NT2/D1 (cell line): ENCODE results near the gene SRRM2.

ENCODE experiments used
- SUZ12 ChIP-seq: IDR thresholded peaks from 2 replicates; pipeline ENCODE4 v1.6.1; 2011; ENCODE audit not compliant: insufficient read length, insufficient read depth; ENCODE audit errors: extremely low read depth
- YY1 ChIP-seq: IDR thresholded peaks from 2 replicates; pipeline ENCODE4 v1.6.1; 2011; ENCODE audit not compliant: insufficient read length, insufficient read depth

DNA sequence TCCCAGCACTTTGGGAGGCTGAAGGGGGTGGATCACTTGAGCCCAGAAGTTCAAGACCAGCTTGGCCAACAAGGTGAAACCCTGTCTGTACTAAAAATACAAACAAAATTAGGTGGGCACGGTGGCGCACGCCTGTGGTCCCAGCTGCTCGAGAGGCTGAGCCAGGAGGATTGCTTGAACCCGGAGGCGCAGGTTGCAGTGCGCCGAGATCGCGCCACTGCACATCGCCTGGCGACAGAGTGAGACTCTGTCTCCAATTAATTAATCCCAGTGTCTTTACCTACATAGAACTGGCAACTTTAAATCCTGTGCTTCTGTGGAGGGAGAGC lies 26.2 kb downstream of the SRRM2 start:
- no peak for TF ChIP-seq SUZ12
- TF ChIP-seq YY1 = no peak
